Inferior parietal cortex (tissue), 1 donor: ENCODE measurements around the gene ULBP2.
"Not testable (repeated sequence)": the region's sequence is repeated elsewhere in the genome, so short reads cannot be mapped to it uniquely, and the experiment has no call there.

Experiments
- DNase-seq: peaks from one replicate; pipeline ENCODE4 v3.0.0-alpha.2; 2016; ENCODE audit errors: extremely low spot score

The ULBP2 gene

GRCh38 chr6:149967591-149967990 lies 25.8 kb downstream of the ULBP2 start:
- no peak for DNase-seq

- DNase-seq = not testable (repeated sequence)
Measured at GRCh38 chr6:149967999-149968398, 26.2 kb downstream of the ULBP2 start.

- not testable (repeated sequence) for DNase-seq
Measured at GRCh38 chr6:149968909-149969308, 27.1 kb downstream of the ULBP2 start.

- DNase-seq = no peak
Measured at GRCh38 chr6:149969635-149970034, 27.8 kb downstream of the ULBP2 start.

GRCh38 chr6:149974394-149974793 lies 32.6 kb downstream of the ULBP2 start:
- DNase-seq = not testable (repeated sequence)

GRCh38 chr6:149974825-149975224 lies 33.0 kb downstream of the ULBP2 start:
- no peak for DNase-seq

GRCh38 chr6:149975400-149975799 lies 33.6 kb downstream of the ULBP2 start:
- no peak for DNase-seq

GRCh38 chr6:149977221-149977620 lies 35.4 kb downstream of the ULBP2 start:
- DNase-seq = no peak

GRCh38 chr6:149978610-149979009 lies 36.8 kb downstream of the ULBP2 start:
- DNase-seq = no peak

GRCh38 chr6:149979293-149979692 lies 37.5 kb downstream of the ULBP2 start:
- DNase-seq = no peak

GRCh38 chr6:149983145-149983544 lies 41.3 kb downstream of the ULBP2 start:
- no peak for DNase-seq

- no peak for DNase-seq
Measured at GRCh38 chr6:149984773-149985172, 43.0 kb downstream of the ULBP2 start.

- no peak for DNase-seq
Measured at GRCh38 chr6:149985481-149985937, 43.7 kb downstream of the ULBP2 start.

- no peak for DNase-seq
Measured at GRCh38 chr6:149987602-149988107, 45.8 kb downstream of the ULBP2 start.

- no peak for DNase-seq
Measured at GRCh38 chr6:149988550-149989346, 46.9 kb downstream of the ULBP2 start.

GRCh38 chr6:149990212-149990660 lies 48.4 kb downstream of the ULBP2 start:
- no peak for DNase-seq

- no peak for DNase-seq
Measured at GRCh38 chr6:149990661-149991471, 49.1 kb downstream of the ULBP2 start.

- not testable (repeated sequence) for DNase-seq
Measured at GRCh38 chr6:149991472-149991795, 49.6 kb downstream of the ULBP2 start.

GRCh38 chr6:149991838-149992237 lies 50.0 kb downstream of the ULBP2 start:
- DNase-seq = no peak

GRCh38 chr6:149995235-149995750 lies 53.5 kb downstream of the ULBP2 start:
- no peak for DNase-seq

- DNase-seq = no peak
Measured at GRCh38 chr6:149995971-149996370, 54.2 kb downstream of the ULBP2 start.
